Sigmoid colon (tissue), 7 donors: ENCODE data around the gene PALMD. TPM values are rescaled to one million over a fixed set of nuclear protein-coding genes. Genes with fewer than 3 reads are reported as not detected.

Experiments
- polyA plus RNA-seq, 3 donors: library from polyadenylated mRNA; stranded (reverse); fragments of 200-250 nt; gene quantifications; one replicate each; pipeline ENCODE4 v1.2.3, GENCODE V29; 2013
- total RNA-seq, 4 donors: library from RNA; depleted of rRNA; stranded (reverse); fragments of >200 nt; gene quantifications; one replicate each; pipeline ENCODE4 v1.1.0, GENCODE V29; 2016
- donor health status: healthy with polysubstance abuse.
- donor health status: Bipolar disorder and iron deficiency.
- donor health status: healthy.

PALMD gene
- total and polyA plus RNA-seq, 7 donors: 0.92 to 20.2 (median 8.1) TPM

Other genes starting within 250 kb of the PALMD start
- gene FRRS1, start 120.5 kb downstream of the PALMD start, total RNA-seq: 1 to 10 TPM; 1.6 to 5.6 (median 4.0) TPM
- 1 to 10 TPM; 1.6 to 3.6 (median 1.8) TPM for gene FRRS1, start 120.5 kb downstream of the PALMD start, polyA plus RNA-seq
- gene AGL, start 204.2 kb downstream of the PALMD start, total RNA-seq: 10 to 100 TPM; 28.3 to 34.3 (median 32.5) TPM
- 1 to 10 TPM; 5.4 to 8.4 (median 6.5) TPM for gene AGL, start 204.2 kb downstream of the PALMD start, polyA plus RNA-seq